GM23248 (cell line): Measurements from ENCODE around the gene BRD3. TPM values are rescaled to one million over a fixed set of nuclear protein-coding genes. Genes with fewer than 3 reads are reported as not detected.

Source experiments
- DNase-seq: peaks from one replicate; pipeline ENCODE4 v3.0.0-alpha.2; 2015
- H2AFZ ChIP-seq: fragments of 200-600 bp; sonication (generic); 2 replicates; pipeline ENCODE4 v1.6.1; 2016; ENCODE audit warnings: antibody characterized with exemption
- H3F3A ChIP-seq: fragments of 200-600 bp; sonication (generic); 2 replicates; pipeline ENCODE4 v1.6.1; 2016; ENCODE audit warnings: mild to moderate bottlenecking, antibody characterized with exemption, mixed run types; ENCODE audit not compliant: insufficient read depth
- H3K27ac ChIP-seq: fragments of 200-600 bp; sonication (generic); 2 replicates; pipeline ENCODE4 v1.5.1; 2016; ENCODE audit warnings: mild to moderate bottlenecking
- H3K27me3 ChIP-seq: fragments of 200-600 bp; sonication (generic); replicated peaks from 2 replicates; pipeline ENCODE4 v1.6.1; 2016; ENCODE audit warnings: mild to moderate bottlenecking; ENCODE audit not compliant: insufficient read depth
- H3K36me3 ChIP-seq: fragments of 200-600 bp; sonication (generic); 2 replicates; pipeline ENCODE4 v1.6.1; 2016; ENCODE audit warnings: low read depth, mild to moderate bottlenecking
- H3K4me1 ChIP-seq: fragments of 200-600 bp; sonication (generic); 2 replicates; pipeline ENCODE4 v1.6.1; 2016; ENCODE audit warnings: mild to moderate bottlenecking; ENCODE audit not compliant: insufficient read depth
- H3K4me2 ChIP-seq: fragments of 200-600 bp; sonication (generic); one replicate; pipeline ENCODE4 v1.6.1; 2016; ENCODE audit warnings: mild to moderate bottlenecking; ENCODE audit not compliant: unreplicated experiment
- H3K4me3 ChIP-seq: fragments of 200-600 bp; sonication (generic); 2 replicates; pipeline ENCODE4 v1.5.1; 2016; ENCODE audit warnings: mild to moderate bottlenecking
- H3K79me2 ChIP-seq: fragments of 200-600 bp; sonication (generic); 2 replicates; pipeline ENCODE4 v1.6.1; 2016; ENCODE audit warnings: mild to moderate bottlenecking; ENCODE audit not compliant: insufficient read depth
- H3K9ac ChIP-seq: fragments of 200-600 bp; sonication (generic); 2 replicates; pipeline ENCODE4 v1.6.1; 2016; ENCODE audit warnings: mild to moderate bottlenecking
- H3K9me2 ChIP-seq: fragments of 200-600 bp; sonication (generic); 2 replicates; pipeline ENCODE4 v1.6.1; 2016; ENCODE audit warnings: mixed run types, mild to moderate bottlenecking, moderate library complexity; ENCODE audit not compliant: insufficient read depth
- H3K9me3 ChIP-seq: fragments of 200-600 bp; sonication (generic); one replicate; pipeline ENCODE4 v1.6.1; 2017; ENCODE audit warnings: low read depth
- H4K20me1 ChIP-seq: fragments of 200-600 bp; sonication (generic); 2 replicates; pipeline ENCODE4 v1.6.0; 2016; ENCODE audit not compliant: insufficient read depth
- EZH2 ChIP-seq: fragments of 200-600 bp; sonication (generic); IDR thresholded peaks from 2 replicates; pipeline ENCODE4 v1.6.1; 2018; ENCODE audit warnings: antibody characterized with exemption, mild to moderate bottlenecking; ENCODE audit not compliant: insufficient read depth, poor library complexity, severe bottlenecking
- EZH2phosphoT487 ChIP-seq: fragments of 200-600 bp; sonication (generic); IDR thresholded peaks from 2 replicates; pipeline ENCODE4 v1.6.1; 2018; ENCODE audit warnings: antibody characterized with exemption, moderate library complexity, mild to moderate bottlenecking, low read depth; ENCODE audit not compliant: insufficient read depth
- WGBS, 2 experiments: methylation state at CpG; one replicate each; pipeline ENCODE4 v1.1.6; 2015 to 2017; ENCODE audit warnings: low lambda C conversion rate in 2 of 2, low coverage in 1 of 2; ENCODE audit errors: missing lambda C conversion rate in 2 of 2; 5-methylcytosine and 5-hydroxymethylcytosine counted together
- in situ Hi-C: fragments of 300-500 bp; cut with MboI; formaldehyde crosslinking; loops from 2 replicates; pipeline ENCODE4 v1.15.0; 2020
- polyA plus RNA-seq: library from polyadenylated mRNA; unstranded; fragments of >200 nt; fragmentation: Nextera tagmentation; extraction: Ambion mirVana; gene quantifications from 2 replicates; pipeline ENCODE4 v1.2.1, GENCODE V29; 2016
- total RNA-seq: library from RNA; depleted of rRNA; stranded (reverse); fragments of >200 nt; shearing (Covaris generic); gene quantifications from 2 replicates; pipeline ENCODE4 v1.2.3, GENCODE V29; 2014

The BRD3 gene
- total and polyA plus RNA-seq, 2 experiments from 2014 or later, result 5.5 to 25.6 TPM

DNA sequence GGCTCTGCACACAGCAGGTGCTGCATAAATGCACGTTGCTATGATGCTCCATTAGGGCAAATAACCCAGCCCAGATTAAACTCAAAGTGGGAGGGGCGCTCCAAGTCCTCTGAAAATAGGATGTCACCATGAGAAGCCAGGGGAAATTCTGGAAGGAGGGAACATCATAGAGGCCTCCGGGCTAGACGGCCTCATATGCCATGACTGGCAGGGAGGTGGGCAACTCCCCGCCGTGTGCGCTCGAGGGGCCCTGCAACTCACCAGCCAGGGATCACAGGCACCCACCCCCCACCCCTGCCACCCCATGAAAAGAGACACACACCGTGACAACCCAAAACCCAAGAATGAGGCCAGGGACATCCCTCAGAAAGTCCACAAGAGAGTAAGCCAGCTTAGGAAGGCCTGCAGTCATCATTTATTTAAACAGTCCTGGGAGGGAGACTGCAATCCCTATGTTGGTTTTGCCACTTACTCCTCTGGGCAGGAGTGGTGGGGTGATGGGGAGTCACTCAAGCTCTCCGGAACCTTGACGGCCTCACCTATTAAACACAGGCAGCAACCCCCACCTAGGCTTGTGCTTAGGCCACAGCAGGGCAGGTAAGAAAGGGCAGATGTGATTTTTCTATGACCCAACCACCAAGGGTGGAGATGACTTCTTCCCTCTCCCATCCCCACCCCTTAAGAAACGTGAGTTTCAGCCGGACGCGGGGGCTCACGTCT lies 79.7 kb downstream of the BRD3 start:
- TF ChIP-seq EZH2 (no peak), EZH2phosphoT487 (no peak)
- Histone ChIP-seq H3K9me2 (no peaks in the 10 kb centered on the region), H3K27ac (no peak overlapping the region), H3K79me2 (peaks cover 76% of the 10 kb centered on the region), H2AFZ (no peak overlapping the region), H4K20me1 (no peaks in the 10 kb centered on the region; the same call in 1 of the 2 replicates), H3K9me3 (no peaks in the 10 kb centered on the region), H3K4me2 (no peak overlapping the region), H3K36me3 (no peaks in the 10 kb centered on the region), H3K4me3 (no peak overlapping the region), H3K9ac (no peak overlapping the region), H3K27me3 (no peaks in the 10 kb centered on the region), H3K4me1 (no peaks in the 10 kb centered on the region), H3F3A (no peaks in the 10 kb centered on the region)
- no peak for DNase-seq
- in situ Hi-C loops, result no loop called here
- WGBS, 2 experiments, result 90% methylated on average over 16 of the region's 16 CpGs

DNA sequence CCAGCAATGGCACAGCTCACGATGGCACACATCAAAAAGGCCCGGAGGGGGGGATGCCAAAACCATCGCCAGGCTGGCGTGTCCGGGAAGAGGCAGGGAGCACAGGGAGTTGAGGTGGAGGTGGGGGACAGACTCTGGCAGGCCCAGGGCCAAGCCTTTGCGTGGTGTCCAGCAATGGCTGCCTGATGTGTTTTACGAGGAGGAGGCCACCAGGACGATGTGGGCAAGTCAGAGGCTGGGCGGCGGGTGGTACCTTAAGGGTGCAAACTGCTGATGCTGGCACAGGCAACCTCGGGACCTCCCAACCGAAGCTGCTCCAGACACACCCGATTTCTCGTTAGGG lies 80.4 kb downstream of the BRD3 start:
- H3K4me1 ChIP-seq, result no peaks in the 10 kb centered on the region
- no peaks in the 10 kb centered on the region; the same call in 1 of the 2 replicates for H4K20me1 ChIP-seq
- H3F3A ChIP-seq, result no peaks in the 10 kb centered on the region
- no peak overlapping the region for H3K4me3 ChIP-seq
- H3K27me3 ChIP-seq, result no peaks in the 10 kb centered on the region
- TF ChIP-seq EZH2phosphoT487, result no peak
- TF ChIP-seq EZH2, result no peak
- in situ Hi-C loops, result no loop called here
- H3K9ac ChIP-seq, result no peak overlapping the region
- no peak overlapping the region for H3K27ac ChIP-seq
- H3K79me2 ChIP-seq, result peaks cover 83% of the 10 kb centered on the region
- 95% methylated on average over 13 to 14 of the region's 14 CpGs for WGBS, 2 experiments
- no peak overlapping the region for H3K4me2 ChIP-seq
- H3K36me3 ChIP-seq, result no peaks in the 10 kb centered on the region
- no peaks in the 10 kb centered on the region for H3K9me3 ChIP-seq
- no peak overlapping the region for H2AFZ ChIP-seq
- no peaks in the 10 kb centered on the region for H3K9me2 ChIP-seq
- DNase-seq, result no peak

DNA sequence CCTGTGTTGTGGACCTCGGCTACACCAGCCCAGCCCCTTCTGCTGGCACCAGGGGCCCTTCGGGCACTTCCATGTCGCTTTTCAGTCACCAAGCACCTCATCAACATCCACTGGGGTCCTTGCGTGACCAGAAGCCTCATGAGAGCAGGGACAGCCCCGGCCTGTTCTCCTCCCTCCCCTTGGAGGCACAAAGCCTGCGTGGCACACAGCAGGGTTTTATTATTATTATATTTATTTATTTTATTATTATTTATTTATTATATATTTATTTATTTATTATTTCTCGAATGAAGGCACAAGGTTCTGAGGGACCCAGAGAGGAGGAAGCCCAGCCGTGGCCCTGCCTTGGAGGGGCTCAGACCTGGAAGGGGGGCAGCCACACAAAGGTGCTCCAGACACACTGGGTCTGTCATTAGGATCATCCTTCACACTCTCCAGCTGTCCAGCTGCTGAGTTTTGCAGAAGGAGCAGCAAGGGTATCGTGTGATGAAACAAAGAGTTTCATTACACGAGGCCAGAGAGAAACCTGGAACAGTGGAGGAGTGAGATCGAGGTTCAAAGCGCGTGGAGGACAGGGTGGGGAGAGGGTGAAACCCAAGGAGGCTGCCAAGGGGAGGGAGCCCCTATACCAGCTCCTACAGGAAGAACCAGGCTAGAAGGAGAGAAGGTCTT lies 80.9 kb downstream of the BRD3 start:
- no peaks in the 10 kb centered on the region for H3K9me2 ChIP-seq
- no peaks in the 10 kb centered on the region for H3F3A ChIP-seq
- no peaks in the 10 kb centered on the region; the same call in 1 of the 2 replicates for H4K20me1 ChIP-seq
- no peak overlapping the region for H3K4me3 ChIP-seq
- H3K9me3 ChIP-seq, result no peaks in the 10 kb centered on the region
- H3K79me2 ChIP-seq, result peaks cover 88% of the 10 kb centered on the region
- no peak overlapping the region for H3K27ac ChIP-seq
- TF ChIP-seq EZH2, result no peak
- H3K27me3 ChIP-seq, result no peaks in the 10 kb centered on the region
- no peak overlapping the region for H2AFZ ChIP-seq
- H3K4me2 ChIP-seq, result no peak overlapping the region
- WGBS, 2 experiments, result 89 to 90% methylated on average over 13 of the region's 13 CpGs
- H3K9ac ChIP-seq, result no peak overlapping the region
- in situ Hi-C loops, result no loop called here
- DNase-seq, result no peak
- no peaks in the 10 kb centered on the region for H3K36me3 ChIP-seq
- H3K4me1 ChIP-seq, result no peaks in the 10 kb centered on the region

DNA sequence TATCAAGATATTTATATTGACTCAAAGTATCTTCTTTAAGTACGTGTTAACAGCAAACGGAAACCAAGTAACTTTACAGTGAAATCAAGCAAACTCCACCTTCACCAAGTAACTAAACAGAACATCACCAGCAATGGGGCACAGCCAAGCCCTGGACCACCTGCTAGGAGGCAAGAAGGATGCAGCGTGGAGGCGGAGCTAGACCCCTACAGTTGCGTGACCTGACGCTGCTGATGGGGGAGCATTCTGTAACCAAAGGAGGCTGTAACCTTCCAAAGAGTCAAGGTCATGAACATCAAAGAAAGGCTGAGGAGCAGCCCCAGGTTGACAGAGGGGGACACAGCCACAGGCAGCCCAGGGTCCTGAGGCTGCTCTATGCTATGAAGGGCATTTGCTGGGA lies 81.8 kb downstream of the BRD3 start:
- WGBS, 2 experiments, result 79 to 81% methylated on average over 6 of the region's 6 CpGs
- H3K9me2 ChIP-seq, result no peaks in the 10 kb centered on the region
- H3K27me3 ChIP-seq, result no peaks in the 10 kb centered on the region
- in situ Hi-C loops, result no loop called here
- DNase-seq, result no peak
- no peaks in the 10 kb centered on the region; the same call in 1 of the 2 replicates for H4K20me1 ChIP-seq
- H3F3A ChIP-seq, result no peaks in the 10 kb centered on the region
- H3K79me2 ChIP-seq, result peaks cover 96% of the 10 kb centered on the region
- no peak overlapping the region for H3K4me3 ChIP-seq
- TF ChIP-seq EZH2phosphoT487 (no peak), EZH2 (no peak)
- H3K4me2 ChIP-seq, result no peak overlapping the region
- H3K9ac ChIP-seq, result no peak overlapping the region
- no peak overlapping the region for H2AFZ ChIP-seq
- no peak overlapping the region for H3K27ac ChIP-seq
- H3K4me1 ChIP-seq, result no peaks in the 10 kb centered on the region
- H3K36me3 ChIP-seq, result no peaks in the 10 kb centered on the region
- H3K9me3 ChIP-seq, result no peaks in the 10 kb centered on the region
